Measurements from ENCODE around the gene MKRN1.
"Not testable (repeated sequence)": the region's sequence is repeated elsewhere in the genome, so short reads cannot be mapped to it uniquely, and the experiment has no call there.

The MKRN1 gene

GRCh38 chr7:140433396-140433795 lies 45.9 kb downstream of the MKRN1 start:
- DNase-seq: no peak

DNA sequence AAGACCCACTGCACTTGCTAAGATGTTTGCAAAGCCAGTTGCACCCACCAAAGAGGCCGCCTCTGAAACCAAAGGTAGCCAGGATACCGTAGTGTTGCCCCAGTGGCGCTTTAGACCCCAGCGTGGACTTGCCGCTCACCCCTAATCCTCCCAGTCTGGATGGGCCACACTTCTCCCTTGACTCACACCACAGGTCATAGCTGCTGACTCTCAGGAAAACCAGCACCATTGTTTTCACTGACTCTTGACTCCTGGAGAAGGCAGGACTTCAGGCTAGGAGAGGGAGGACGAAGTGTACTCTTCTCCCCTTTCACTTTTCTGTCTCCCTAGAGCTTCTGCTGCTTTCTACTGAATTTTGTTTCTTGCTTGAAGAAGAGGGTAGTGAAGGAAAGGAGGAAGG lies 53.2 kb downstream of the MKRN1 start:
- DNase-seq: no peak

DNA sequence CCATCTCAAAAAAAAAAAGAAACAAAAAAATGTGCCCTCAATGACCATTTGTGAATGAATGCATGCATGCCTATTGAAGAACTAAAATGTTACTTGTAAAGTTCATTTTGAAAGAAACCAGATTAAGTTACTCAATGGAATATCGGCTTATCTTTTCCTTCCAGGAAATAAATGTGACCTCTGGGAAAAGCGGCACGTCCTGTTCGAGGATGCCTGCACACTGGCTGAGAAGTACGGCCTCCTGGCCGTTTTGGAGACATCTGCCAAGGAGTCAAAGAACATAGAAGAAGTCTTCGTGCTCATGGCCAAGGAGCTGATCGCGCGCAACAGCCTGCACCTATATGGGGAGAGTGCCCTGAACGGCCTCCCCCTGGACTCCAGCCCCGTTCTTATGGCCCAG lies 53.6 kb downstream of the MKRN1 start:
- no peak for DNase-seq

GRCh38 chr7:140423501-140423900 lies 55.8 kb downstream of the MKRN1 start:
- no peak for DNase-seq

DNA sequence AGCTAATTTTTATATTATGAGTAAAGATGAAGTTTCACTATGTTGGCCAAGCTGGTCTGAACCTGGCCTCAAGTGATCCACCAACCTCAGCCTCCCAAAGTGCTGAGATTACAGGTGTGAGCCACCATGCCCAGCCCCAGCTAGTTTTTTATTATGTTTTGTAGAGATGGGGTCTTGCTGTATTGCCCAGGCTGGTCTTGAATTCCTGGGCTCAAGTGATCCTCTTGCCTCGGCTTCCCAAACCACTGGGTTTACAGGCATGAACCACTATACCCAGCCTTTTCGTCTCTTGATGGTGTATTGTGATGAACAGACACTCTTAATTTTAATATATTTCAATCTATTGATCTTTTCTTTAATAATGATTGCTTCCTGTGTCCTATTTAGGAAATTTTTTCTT lies 57.8 kb downstream of the MKRN1 start:
- DNase-seq: no peak

GRCh38 chr7:140418653-140419052 lies 60.7 kb downstream of the MKRN1 start:
- no peak for DNase-seq

DNA sequence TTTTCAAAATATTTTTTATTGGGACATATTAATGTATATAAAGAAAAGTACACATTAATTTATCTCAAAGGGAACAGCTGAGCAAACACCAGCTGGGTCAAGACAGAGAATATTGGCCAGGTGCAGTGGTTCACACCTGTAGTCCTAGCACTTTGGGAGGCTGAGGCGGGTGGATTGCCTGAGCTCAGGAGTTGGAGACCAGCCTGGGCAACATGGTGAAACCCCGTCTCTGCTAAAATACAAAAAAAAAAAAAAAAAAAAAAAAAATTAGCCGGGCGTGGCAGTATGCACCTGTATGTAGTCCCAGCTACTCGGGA lies 61.2 kb downstream of the MKRN1 start:
- DNase-seq: not testable (repeated sequence)

DNA sequence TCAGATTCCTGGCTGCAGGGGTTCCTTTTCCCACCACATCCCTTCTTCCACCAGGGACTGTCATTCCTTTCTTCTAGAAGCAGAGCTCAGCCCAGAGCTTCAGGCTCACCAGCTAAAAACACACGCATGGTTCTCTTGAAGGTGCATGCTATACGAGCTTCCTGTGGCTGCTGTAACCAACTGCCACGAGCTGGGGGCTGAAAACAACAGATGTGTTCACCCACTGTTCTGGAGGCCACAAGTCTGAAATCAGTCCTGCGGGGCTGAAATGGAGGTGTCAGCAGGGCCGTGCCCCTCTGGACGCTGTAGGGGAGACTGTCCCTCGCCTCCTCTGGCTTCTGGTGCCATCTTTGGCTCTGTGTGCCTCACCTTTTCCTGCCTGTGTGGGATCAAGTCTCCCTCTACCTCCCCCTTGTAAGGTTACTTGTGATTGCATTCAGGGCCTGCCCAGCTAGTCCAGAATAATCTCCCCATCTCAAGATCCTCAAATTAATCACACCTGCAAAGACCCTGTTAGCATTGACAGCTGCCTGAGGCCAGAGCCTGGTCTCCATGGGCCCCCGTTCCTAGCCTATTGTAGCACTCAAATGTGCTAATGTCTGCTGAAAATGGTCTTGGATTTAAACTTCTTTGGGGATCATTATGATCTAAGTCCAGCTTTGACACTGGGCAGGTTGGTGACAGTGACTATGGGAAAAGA lies 61.7 kb downstream of the MKRN1 start:
- no peak for DNase-seq

GRCh38 chr7:140416560-140416959 lies 62.7 kb downstream of the MKRN1 start:
- no peak for DNase-seq

GRCh38 chr7:140415816-140416215 lies 63.5 kb downstream of the MKRN1 start:
- not testable (repeated sequence) for DNase-seq

GRCh38 chr7:140415361-140415760 lies 63.9 kb downstream of the MKRN1 start:
- DNase-seq: no peak

DNA sequence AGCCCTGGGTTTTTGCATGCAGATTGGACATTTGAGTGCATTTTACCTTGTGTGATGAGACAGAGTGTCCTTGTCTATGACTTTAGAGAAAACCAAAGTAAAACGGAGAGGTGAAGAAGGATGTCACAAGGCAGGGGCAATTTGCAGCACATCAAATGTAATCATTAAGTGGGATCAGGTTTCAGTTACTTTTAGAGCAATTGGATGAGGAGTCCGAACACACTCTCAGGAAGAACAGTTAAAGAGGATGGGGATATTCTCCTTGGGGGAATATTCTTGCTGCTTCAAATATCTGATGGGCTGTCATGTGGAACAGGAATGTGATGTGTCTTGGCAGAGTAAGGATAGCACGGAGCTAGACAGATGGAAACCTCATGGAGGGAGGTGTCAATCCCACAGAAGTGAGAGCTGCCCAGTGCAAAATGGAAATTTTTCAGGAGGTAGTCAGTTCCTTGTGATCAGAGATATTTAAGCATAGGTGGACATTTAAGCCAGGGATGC lies 74.7 kb downstream of the MKRN1 start:
- DNase-seq: no peak

DNA sequence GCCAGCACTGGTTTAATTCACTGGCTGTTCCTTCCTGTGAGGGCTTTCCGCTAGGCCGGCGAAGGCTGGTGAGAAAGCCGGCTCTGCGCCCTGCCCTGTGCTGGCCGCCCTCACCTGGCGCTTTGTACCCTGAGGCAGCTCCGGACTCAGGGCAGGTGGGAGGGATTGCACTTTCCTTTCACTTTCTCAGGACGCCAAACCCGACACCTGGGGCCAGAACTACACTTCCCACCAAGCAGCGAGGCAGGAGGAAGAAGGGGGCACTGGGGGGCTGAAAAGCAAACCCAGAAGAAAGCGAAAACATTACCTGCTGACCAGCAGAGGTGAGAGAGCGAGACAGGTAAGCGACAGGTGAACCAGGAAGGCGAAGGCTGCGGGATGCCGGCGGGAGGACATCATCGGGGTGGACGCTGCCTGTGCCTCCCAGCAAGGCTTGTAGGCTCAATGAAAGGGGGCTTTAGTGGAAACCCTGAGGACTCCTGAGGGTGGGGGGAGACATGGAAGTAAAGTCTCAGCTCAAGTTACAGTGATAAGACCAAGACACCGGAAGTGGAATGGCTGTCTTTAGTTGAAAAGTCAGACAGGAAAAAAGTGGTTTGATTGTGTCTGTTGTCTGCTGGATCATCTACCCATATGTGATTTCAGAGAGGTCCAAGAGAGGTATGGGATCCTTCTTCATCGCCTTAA lies 75.3 kb downstream of the MKRN1 start, which contains the start of gene RAB19:
TSS of gene RAB19 (plus strand) at position 181 of the 687 bp plus-strand sequence. CDS start 3,589 bp downstream, outside the sequence.
- no peak for DNase-seq

All from MV-4-11 (cell line).